CD4-positive, alpha-beta T cell treated with Interleukin-4 for 1 hour (primary cell): Measurements from ENCODE around the gene CD7.

Experiments used
- DNase-seq, 2 donors: peaks; one replicate each; pipeline ENCODE4 v3.0.0-alpha.2; 2020 to 2022

CD7 gene

DNA sequence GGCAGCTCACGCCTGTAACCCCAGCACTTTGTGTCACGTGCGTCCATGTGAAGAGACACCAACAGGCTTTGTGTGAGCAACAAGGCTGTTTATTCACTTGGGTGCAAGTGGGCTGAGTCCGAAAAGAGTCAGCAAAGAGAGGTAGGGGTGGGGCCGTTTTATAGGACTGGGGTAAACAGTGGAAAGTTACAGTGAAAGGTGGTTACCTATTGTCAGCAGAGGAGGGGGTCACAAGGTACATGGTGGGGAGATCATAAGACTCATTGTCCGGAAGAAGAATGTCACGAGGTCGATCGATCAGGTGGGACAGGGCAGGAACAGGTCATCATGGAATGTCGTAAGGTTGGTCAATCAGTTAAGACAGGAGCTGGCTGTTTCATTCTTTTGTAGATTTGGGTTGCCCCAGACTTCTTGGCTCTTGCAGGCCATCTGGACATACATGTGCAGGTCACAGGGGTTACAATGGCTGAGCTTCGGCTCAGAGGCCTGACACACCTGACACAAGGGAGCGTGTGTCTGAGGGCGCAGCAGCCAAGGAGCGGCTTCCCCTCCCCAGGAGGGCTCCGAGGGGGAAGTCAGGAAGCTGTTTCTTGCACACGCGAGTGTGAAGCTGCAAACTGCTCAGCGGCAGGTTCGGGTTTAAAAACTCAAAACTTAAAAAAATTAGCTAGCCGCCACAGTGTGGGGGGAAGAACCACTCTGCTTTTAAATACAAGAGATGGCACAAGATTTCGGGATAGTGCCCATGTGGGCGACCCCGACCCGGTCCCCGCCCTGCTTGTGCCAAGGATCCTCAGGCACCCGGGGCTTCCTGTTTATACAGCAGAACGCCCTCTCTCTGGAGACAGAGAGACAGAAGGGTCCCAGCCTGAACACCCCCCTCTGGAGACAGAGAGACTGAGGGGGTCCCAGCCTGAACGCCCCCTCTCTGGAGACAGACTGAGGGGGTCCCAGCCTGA, 29.2 kb upstream of the CD7 start:
- DNase-seq, result no peak

DNA sequence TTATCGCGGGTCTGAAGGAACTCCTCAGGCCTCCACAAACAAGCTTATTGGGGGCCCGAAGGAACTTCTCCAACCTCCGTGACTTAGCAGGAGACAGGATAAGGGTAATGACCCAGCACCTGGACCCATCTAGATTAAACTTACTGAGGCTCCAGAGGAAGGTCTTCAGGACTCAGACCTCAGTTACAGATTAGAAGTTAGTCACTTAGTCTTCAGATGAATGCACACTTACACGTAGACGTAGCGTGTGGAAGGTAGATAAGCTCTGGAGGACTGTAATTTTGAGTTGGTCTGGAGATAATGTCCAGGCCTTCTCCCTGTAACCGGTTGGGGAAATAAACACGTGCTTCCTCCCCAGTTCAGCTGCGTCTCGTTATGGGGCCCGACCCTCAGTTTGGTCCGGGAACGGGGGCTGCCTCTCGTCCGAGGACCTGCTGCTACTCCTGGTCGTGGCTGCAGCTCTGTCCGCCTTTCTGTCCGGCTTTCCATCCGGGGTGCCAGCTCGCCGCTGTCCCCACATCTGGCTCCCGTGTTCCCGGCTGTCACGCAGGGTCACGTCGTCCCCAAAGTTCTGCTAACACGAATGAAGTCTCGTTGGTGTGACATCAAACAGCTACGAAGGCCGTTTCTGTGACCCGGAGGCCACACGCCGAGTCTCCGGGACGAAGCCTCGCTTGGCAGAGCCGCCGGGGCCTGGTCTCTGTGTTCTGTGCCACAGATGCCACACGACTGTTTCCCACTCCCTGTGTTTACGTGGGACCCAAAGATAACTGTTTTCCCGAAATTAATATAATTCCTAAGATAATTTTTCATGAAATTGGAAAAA, 28.0 kb upstream of the CD7 start:
- DNase-seq, result no peak

DNA sequence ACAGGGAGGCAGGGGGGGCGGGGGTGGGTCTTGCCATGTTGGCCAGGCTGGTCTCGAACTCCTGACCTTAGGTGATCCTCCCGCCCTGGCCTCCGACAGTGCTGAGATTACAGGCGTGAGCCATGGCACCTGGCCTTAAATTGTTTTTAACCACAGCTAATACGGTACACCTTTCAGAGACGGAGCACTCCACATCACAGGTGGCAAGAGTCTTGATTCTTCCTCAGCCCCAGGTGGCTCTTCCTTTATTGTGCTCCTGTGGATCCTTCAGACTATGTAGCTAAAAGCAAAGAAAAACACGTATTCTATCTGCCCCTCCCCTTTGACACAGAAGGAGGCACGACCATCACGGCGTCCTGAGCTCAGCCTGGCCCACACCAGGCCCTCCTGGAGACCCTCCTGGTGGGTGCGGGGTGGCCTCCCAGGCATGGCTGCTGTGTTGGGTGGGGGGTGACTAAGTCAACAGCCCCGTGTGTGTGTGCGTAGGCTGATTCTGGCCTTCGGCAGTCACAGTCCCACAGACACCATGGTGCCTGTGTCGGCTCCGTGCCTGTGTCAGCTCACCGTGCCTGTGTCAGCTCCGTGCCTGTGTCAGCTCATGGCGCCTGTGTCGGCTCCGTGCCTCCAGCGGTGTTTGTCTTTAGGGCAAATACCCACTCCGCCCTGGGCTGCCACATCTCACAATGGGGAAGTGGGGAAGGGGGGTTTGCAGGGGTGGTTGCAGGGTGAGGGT, 26.9 kb upstream of the CD7 start:
- DNase-seq, result no peak

DNA sequence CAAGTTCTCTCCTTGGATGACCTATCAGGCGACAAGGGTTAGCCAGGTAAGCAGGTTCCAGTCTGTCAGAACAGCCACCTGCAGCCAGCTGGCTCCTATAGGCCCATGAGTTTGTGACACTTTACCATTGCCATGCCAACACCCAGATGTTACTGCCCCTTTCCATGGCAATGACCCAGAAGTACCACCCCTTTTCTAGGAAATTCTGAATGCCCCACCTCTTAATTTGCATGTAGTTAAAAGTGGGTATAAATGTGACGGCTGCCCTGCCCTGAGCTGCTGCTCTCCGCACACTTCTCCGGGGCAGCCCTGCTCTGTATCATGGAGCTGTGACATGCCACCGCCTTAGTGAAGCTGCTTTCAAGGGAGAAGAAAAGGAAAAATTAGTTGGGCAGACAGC, 26.2 kb upstream of the CD7 start:
- no peak for DNase-seq

DNA sequence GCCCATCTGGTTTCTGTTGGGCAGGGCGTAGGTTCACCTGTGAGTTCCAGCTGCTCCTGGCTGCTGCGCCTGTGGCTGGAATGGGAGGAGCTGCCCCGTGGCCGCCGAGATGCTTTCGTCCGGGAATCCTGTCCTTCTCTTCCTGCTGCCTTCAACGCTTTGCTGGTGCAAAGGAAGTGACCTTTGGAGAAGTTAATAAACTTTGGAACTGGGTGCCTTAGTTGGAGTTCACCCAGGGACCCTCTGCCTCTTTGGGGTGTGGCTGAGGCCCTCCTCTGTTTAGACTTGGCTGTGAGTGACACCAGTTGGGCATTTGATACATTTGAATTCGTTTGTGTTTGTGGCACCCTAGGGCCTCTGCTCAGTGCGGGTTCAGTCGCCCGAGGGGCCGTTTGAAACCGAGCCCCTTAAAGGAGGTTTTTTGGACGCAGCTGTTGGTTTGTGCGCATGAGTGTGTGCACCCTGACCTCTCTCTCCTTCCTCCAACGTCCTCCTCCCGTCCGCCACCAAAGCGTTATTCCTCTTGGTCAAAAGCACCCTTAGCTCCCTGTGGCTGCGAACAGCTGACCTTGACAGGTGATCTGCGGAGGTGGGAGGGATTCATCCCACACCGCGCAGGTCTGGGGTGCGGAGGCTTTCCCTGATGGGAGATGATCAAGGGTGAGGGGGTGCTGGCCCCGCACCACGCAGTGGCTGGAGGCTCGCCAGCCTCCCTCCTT, 25.1 kb upstream of the CD7 start:
- no peak for DNase-seq

DNA sequence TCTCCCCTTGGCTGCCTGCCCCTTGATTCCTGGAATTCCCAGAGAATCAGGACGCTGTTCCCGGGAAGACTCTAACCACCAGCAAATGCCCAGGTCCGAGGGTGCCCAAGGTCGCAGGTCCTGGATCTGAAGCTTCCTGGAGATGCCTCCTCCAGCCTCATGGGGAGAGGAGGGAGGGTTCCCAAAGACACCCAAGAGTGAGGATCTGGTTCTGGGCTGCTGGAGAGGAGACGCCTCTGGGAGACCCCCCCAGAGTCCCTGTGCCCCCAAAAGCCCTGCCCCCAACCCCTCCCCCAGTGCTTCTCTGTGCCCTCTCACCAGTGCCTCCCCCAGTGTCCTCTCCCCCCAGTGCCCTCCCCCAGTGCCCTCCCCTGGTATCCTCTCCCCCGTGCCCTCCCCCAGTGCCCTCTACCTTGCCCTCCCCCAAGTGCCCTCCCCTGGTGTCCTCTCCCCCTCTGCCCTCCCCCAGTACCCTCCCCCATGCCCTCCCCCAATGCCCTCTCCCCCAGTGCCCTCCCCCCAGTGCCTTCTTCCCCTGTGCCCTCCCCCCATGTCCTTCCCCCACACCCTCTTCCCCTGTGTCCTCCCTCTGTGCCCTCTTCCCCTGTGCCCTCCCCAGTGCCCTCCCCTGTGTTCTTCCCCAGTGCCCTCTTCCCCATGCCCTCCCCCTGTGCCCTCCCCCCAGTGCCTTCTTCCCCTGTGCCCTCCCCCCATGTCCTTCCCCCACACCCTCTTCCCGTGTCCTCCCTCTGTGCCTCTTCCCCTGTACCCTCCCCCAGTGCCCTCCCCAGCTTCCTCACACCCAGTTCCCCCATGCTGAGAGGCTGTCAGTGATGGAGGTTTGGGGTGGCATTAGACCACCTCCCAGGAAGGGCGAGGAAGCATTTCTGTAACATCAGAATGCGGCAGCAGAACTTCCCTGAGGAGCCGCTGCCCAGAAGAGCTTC, 22.5 kb upstream of the CD7 start:
- no peak for DNase-seq

DNA sequence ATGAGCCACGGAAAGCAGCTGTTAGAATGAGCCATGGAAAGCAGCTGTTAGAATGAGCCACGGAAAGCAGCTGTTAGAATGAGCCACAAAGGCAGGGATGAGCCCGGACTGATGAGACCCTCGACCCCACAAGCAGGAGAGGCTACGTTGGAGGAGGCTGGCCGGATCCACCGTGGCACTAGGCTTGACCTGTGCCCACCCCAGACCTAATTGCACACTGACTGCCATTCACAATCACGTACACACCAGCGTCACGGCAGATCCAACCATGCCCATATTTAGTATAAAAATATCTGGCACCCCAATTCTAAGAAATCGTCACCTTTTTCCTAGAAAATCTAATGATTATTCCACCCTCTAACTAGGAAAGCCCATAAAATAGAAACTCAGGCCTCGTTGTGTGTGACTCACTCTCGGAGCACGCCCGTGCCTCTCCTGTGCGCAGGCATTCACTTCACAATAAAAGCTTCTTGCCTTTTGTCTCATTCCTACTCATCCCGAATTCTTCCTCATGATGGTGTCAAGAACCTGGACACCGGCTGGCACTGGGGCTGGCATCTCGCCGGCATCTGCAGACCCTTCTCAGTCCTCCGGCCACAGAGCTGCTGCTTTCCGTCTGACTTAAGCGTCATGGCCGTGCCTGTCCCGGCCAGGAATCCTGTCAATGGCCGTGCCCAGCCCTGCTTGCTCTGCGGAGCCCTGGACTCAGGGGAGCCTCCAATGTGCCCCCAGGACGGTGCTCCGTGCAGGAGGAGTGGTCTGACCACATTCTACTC, 21.6 kb upstream of the CD7 start:
- no peak for DNase-seq

DNA sequence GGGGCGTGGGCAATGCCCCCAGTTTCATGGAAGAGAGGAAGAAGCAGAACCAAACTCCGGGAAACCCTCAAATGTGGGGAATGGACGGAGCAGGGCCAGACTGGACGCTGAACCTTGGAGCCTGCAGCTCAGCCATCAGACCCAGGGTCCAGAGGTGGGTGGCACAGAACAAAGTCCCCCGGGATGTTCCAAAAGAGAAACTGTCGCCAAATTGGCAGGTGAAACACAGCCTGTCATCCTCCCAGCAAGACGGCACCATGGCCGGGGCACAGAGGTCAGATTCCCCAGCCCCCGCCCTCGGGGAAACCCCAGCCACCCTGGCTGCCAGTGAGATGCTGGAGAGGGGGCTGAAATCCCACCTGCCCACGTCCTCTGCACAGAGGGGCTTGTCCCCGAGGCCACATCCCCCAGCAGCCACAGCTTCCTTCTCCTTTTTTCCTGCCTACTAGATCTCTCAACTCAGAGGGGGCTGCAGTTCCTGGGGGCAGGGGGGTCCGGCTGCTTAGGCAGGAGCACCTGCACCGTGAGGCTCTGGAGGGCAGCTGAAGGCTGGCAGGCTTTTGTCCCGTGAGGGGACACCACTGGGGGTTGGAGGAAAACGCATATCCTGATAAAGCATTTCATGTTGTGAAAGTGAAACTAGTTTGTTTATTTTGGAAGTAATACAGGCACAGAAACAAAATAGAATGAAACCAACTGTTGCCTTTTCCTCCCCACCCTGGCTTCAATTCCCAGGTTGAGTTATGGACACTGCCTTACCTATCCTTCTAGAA, 17.4 kb upstream of the CD7 start:
- DNase-seq, result peak in 1 of 2 donors; percentile 32

DNA sequence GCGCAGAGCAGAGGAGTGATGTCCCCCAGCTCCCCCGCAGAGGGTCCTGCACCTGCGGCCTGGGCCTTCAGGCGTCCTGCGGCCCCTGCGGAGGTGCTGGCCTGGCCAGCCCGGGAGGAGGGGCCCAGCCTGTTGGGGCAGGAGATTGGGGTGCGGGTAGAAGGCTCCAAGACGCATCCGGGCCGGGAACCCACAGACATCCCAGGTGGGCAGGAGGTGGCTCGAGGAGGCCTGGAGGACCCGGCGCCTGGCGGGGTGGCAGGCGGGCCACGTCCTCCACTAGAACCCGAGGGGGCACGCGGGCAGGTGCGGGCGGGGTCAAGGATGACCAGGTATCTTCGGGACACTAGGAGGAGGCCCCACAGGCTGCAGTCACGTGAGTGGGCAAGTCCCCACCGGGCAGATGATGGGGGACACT, 16.8 kb upstream of the CD7 start:
- DNase-seq, result no peak

DNA sequence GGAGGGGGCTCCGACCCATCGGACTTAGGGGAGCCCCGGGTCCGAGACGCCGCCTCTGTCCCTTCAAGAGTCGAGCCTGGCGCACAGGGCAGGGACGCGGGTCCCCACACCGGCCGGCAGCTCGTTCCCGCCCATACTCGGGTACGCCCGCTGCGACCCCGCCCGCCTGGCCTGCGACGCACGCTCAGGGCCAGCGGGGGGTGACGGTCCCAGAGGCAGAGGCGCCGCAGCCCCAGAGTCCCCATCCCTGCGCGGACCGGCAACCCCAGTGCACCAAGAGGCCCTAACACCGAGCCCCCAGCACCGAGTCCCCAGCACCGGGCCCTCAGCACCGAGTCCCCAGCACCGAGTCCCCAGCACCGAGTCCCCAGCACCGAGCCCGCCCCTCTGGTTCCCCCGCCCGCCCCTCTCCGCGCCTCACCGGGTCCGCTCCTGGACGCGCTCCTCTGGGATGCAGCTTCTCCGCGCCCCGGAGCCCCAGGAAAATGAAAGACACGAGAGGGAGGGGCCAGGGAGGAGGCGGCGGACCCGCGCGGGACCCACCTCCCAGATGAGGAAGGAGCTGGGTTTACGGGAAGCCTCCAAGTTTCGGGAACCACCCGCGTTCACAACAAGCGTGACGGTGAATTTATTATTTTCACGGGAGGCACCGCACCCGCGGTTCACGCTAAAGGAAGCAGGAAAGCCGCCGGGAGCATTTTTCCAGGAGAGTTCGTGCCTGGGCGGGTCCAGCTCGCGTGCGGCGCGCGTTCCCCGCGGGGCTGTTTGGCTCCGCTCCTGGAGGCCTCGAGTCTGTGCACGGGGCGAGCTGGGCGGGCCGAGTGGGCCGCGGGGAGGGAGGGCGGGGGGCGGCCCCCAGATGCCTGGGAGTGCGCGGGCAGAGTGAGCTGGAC, 16.1 kb upstream of the CD7 start, which contains the start of gene SECTM1:
SECTM1 (minus strand) TSS at position 488 of the 893 bp plus-strand sequence. CDS start 6,526 bp downstream, outside the sequence.
- no peak for DNase-seq

DNA sequence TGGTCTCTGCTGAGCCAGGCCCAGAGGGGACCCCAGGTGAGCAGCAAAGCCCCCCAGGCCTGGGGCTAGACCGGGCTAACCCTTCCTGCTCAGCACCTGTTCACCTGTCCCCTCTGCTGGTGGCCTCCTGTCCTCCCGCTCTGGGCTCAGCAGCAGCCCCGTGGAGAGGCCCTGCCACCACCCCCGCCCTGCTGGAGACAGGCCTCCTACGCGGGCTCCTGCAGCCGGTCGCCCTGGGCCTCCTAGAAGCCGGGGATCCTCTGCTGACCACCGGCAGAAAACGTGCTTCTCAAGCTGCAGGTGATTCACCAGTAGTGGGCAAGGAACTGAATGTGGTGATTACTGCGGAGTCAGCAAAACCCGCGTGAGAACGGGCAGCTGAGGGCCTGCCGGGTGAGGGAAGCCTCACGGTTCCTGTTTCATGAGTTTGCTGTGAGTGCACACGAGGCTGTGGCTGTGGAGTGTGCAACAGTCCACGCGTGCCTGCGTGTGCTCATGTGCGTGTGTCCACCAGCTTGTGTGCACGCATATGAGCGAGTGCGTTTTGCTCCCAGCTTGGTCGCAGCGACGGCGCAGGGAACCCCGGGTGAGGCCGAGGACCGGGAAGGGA, 15.4 kb upstream of the CD7 start:
- peak; percentile 28 to 63 for DNase-seq

DNA sequence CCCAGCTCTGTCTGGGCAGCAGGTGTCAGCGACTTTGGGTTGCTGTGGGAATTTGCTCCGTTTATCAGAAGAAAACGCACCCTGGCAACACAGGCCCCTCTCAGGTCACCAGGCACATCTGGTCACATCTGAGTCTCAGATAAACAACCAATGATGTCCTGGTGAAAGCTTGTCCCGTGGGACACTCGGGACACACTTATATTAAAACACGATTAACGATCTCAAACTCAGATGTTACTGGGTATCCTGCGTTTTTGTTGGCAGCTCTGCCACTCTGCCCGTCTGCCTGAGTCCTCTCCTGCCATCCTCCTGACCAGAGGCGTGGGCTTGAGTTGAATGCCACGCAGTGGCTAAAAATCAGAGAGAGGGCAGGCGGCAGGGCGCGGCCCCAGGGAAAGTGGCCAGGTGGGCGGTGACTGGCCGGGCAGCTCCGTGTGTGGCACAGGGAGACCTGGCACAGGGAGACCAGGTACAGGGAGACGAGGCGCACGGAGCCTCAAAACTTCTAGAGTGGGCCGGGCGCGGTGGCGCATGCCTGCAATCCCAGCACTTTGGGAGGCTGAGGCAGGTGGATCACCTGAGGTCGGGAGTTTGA, 14.0 kb upstream of the CD7 start:
- no peak for DNase-seq

DNA sequence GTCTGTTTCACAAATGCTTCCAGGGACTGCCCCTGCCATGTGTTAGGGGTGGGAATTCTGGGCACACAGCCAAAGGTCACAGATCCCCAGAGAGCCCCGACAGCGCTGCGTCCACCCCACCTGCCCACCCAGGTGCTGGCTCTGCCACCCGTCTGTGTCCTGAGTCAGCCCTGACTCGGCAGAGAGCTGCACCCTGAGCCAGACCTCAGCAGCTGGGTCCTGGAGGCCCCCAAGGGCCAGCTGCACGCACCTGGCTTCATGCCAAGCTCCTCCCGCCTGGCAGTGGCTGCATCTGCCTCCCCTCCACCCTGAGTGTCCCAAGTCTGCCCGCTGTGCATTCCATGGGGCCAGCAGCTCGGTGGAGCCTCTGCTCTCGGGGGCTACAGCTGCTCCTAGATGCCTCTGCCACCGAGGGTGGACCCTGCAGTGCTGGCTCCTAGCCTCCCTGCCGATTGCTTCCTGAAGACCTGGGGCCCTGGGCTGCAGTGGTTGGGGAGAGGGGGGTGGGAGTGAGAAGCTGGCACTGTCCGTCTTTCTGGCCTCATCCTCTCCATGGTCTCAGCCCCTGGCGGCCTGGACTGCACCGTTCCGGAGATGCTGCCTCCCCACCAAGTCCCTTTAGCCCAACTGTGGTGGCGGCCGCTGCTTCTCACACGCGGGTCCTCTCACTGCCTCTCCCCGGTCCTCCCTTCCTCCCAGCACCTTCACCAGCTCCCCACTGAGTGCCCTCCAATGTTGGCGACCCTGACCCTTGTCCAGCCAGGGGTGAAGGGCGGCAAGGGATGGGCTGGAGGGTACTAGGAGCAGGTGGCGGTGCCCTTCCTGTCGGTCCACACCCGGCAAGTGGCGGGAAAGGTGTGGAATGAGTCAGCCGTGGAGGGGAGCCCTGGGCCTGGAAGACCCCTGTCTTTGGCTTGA, 13.2 kb upstream of the CD7 start:
- DNase-seq, result no peak

DNA sequence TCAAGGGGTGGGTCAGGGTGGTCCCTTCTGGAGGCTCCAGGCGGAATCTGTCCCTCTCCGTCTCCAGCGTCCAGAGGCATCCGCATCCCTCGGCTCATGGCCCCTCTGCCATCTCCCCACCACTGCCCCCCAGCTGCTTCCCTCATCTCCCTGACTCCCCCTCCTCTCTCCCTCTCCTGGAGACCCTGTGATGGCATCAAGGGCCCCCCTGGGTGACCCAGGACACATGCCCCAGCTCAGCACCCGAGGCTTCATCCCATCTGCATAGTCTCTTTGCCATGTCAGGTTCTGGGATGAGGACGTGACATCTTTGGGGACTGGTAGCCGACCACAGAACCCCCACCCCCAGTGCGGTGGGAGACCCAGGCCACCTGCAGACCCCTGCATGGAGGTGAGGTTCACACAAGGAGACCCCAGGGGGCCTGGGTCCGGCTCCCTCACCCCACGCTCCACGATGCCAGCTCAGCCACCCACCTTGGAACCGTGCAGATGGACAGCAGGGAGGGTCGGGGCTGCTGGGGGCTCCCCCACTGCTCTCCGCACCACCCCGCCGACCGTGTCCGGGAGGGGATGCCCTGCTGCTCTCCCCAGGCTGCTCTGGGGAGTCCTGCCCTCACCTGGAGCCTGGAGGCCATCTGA, 12.4 kb upstream of the CD7 start:
- DNase-seq, result no peak

DNA sequence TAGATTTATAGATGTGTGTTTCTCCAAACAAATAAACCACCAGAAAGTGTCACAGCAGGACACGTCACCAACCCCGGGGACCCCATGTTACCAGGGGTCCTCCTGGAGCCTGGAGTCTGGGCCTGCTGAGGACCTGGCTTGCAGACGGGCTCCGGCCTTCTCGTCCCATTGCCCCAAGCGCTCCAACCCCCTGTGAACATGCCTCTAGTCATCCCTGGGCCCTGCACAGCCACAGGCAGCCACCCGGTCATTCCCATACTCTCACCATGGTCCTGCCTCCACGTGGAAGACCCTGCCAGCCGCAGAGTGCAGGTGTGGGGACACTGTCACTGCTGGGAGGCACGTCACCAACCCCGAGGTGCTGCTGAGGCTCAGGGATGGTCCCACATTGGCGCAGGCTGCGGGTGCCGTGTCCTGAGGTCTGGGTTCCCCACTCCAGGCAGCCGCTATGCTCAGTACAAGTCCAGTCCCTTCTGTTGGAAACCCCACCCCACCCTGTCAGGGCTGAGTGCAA, 11.6 kb upstream of the CD7 start:
- no peak for DNase-seq
